CD14-positive monocyte (primary cell): ENCODE measurements around the gene KCNIP3. TPM values are rescaled to one million over a fixed set of nuclear protein-coding genes. Genes with fewer than 3 reads are reported as not detected.

Source experiments
- DNase-seq, 3 donors: peaks; one replicate each; pipeline ENCODE4 v3.0.0-alpha.2; 2011 to 2022
- H2AFZ ChIP-seq: 2 replicates; pipeline ENCODE4 v1.6.0; 2012; ENCODE audit warnings: mild to moderate bottlenecking, low read depth, low read length, inconsistent platforms; ENCODE audit not compliant: insufficient read depth, poor library complexity, severe bottlenecking
- H3K27ac ChIP-seq, 2 donors: 1 replicate in 1 of 2; 2 replicates in 1 of 2; pipeline ENCODE4 v1.5.1; 2012 to 2013; ENCODE audit warnings: low read length in 2 of 2, control low read depth in 1 of 2, inconsistent platforms in 1 of 2, low read depth in 1 of 2, mild to moderate bottlenecking in 1 of 2
- H3K27me3 ChIP-seq, 2 donors: one replicate each; pipeline versions ENCODE4 v1.6.0 to v1.6.1; 2011 to 2013; ENCODE audit warnings: low read length in 2 of 2; ENCODE audit not compliant: control insufficient read depth in 2 of 2, insufficient read depth in 2 of 2
- H3K36me3 ChIP-seq, 2 donors: replicated peaks in 1 of 2; 1 replicate in 1 of 2; 2 replicates in 1 of 2; pipeline versions ENCODE4 v1.5.1 to v1.6.1; 2012 to 2013; ENCODE audit warnings: low read length in 2 of 2, control low read depth in 1 of 2, inconsistent platforms in 1 of 2, mild to moderate bottlenecking in 1 of 2; ENCODE audit not compliant: insufficient read depth in 2 of 2, control insufficient read depth in 1 of 2
- H3K4me1 ChIP-seq, 2 donors: 1 replicate in 1 of 2; 2 replicates in 1 of 2; pipeline versions ENCODE4 v1.5.1 to v1.6.1; 2012 to 2013; ENCODE audit warnings: low read length in 2 of 2, control low read depth in 1 of 2, inconsistent platforms in 1 of 2, mild to moderate bottlenecking in 1 of 2, moderate library complexity in 1 of 2; ENCODE audit not compliant: insufficient read depth in 2 of 2, control insufficient read depth in 1 of 2
- H3K4me2 ChIP-seq: replicated peaks from 2 replicates; pipeline ENCODE3; 2012; ENCODE audit warnings: low read length, moderate library complexity, mild to moderate bottlenecking; ENCODE audit not compliant: poor library complexity, severe bottlenecking; ENCODE audit errors: extremely low read depth
- H3K4me3 ChIP-seq, 3 experiments: fragments of 200-600 bp in 1 of 3; sonication (generic) in 1 of 3; replicated peaks in 1 of 3; 1 replicate in 2 of 3; 2 replicates in 1 of 3; pipeline ENCODE4 v1.5.1; 2011 to 2013; ENCODE audit warnings: low read length in 3 of 3, mild to moderate bottlenecking in 3 of 3, control low read depth in 2 of 3, low read depth in 2 of 3, inconsistent platforms in 1 of 3, moderate library complexity in 1 of 3
- H3K79me2 ChIP-seq: 2 replicates; pipeline ENCODE4 v1.6.0; 2012; ENCODE audit warnings: mild to moderate bottlenecking, control low read depth, inconsistent platforms, low read length, moderate library complexity; ENCODE audit not compliant: insufficient read depth
- H3K9ac ChIP-seq: 2 replicates; pipeline ENCODE4 v1.6.0; 2017; ENCODE audit warnings: low read length, mild to moderate bottlenecking; ENCODE audit not compliant: insufficient read depth, poor library complexity, severe bottlenecking
- H3K9me3 ChIP-seq, 2 donors: replicated peaks in 1 of 2; 1 replicate in 1 of 2; 2 replicates in 1 of 2; pipeline versions ENCODE4 v1.5.1 to v1.6.1; 2012 to 2013; ENCODE audit warnings: low read length in 2 of 2, control low read depth in 1 of 2; ENCODE audit not compliant: control insufficient read depth in 1 of 2, insufficient read depth in 1 of 2
- H4K20me1 ChIP-seq: 2 replicates; pipeline ENCODE4 v1.6.0; 2012; ENCODE audit warnings: mild to moderate bottlenecking, low read length, control low read depth, moderate library complexity; ENCODE audit not compliant: insufficient read depth
- H3K27ac Mint-ChIP-seq, 7 donors: one replicate each; pipeline ENCODE4 v1.8.0; 2020; ENCODE audit warnings: mild to moderate bottlenecking in 7 of 7, mixed read lengths in 7 of 7, moderate library complexity in 6 of 7, inconsistent platforms in 2 of 7
- H3K27me3 Mint-ChIP-seq, 3 donors: one replicate each; pipeline ENCODE4 v1.8.0; 2021 to 2022; ENCODE audit warnings: low read depth in 3 of 3, mild to moderate bottlenecking in 3 of 3, mixed read lengths in 3 of 3, moderate library complexity in 3 of 3, inconsistent platforms in 1 of 3
- H3K36me3 Mint-ChIP-seq, 2 donors: one replicate each; pipeline ENCODE4 v1.8.0; 2020; ENCODE audit warnings: mixed read lengths in 2 of 2, inconsistent platforms in 1 of 2, mild to moderate bottlenecking in 1 of 2
- H3K4me1 Mint-ChIP-seq: one replicate; pipeline ENCODE4 v1.8.0; 2020; ENCODE audit warnings: mild to moderate bottlenecking, mixed read lengths
- H3K4me3 Mint-ChIP-seq, 2 donors: one replicate each; pipeline ENCODE4 v1.8.0; 2020; ENCODE audit warnings: mild to moderate bottlenecking in 2 of 2, mixed read lengths in 2 of 2, moderate library complexity in 1 of 2
- H3K9me3 Mint-ChIP-seq, 7 donors: one replicate each; pipeline ENCODE4 v1.8.0; 2020 to 2022; ENCODE audit warnings: mixed read lengths in 7 of 7, mild to moderate bottlenecking in 6 of 7, moderate library complexity in 6 of 7, inconsistent platforms in 2 of 7
- CTCF ChIP-seq: fragments of 200-600 bp; IDR thresholded peaks from one replicate; pipeline ENCODE4 v1.8.0; 2022; ENCODE audit warnings: antibody characterized with exemption, mild to moderate bottlenecking
- WGBS: methylation state at CpG from one replicate; pipeline ENCODE4 v1.1.5; 2013; ENCODE audit warnings: missing lambda C conversion rate; ENCODE audit not compliant: insufficient coverage; 5-methylcytosine and 5-hydroxymethylcytosine counted together
- intact Hi-C, 2 donors: fragments of 100-400 bp; cut with micrococcal nuclease; formaldehyde crosslinking; loops; one replicate each; pipeline versions ENCODE4 v1.15.0 to v1.15.1; 2023
- polyA plus RNA-seq, 3 donors: library from polyadenylated mRNA; depleted of rRNA in 1 of 3; unstranded in 2 of 3; stranded (reverse) in 1 of 3; fragments of 300-500 nt in 2 of 3; fragments of >200 nt in 1 of 3; fragmentation: Illumina TruSeq in 2 of 3; gene quantifications; 1 replicate in 2 of 3; 2 replicates in 1 of 3; pipeline ENCODE4 v1.2.3, GENCODE V29; 2012 to 2021

The KCNIP3 gene
- polyA plus RNA-seq, 3 donors: not detected

- Mint-ChIP-seq H3K27me3 (peaks cover 0 to 7% (median 2%) of the 10 kb centered on the region in 3 donors), H3K36me3 (no peaks in the 10 kb centered on the region)
- no peaks in the 10 kb centered on the region for H3K27me3 ChIP-seq
Observed at GRCh38 chr2:95306336-95306895, 9.3 kb downstream of the KCNIP3 start.

GRCh38 chr2:95307036-95307435 lies 9.9 kb downstream of the KCNIP3 start:
- H3K36me3 Mint-ChIP-seq: no peaks in the 10 kb centered on the region
- Histone ChIP-seq H3K27me3 (no peaks in the 10 kb centered on the region), H3K9me3 (no peaks in the 10 kb centered on the region), H2AFZ (no peak overlapping the region), H3K4me1 (no peaks in the 10 kb centered on the region), H3K4me2 (no peak overlapping the region), H3K27ac (no peak overlapping the region), H4K20me1 (no peaks in the 10 kb centered on the region), H3K4me3 (no peak overlapping the region), H3K36me3 (no peaks in the 10 kb centered on the region), H3K9ac (no peak overlapping the region), H3K79me2 (no peaks in the 10 kb centered on the region)
- H3K27me3 Mint-ChIP-seq: peaks cover 0 to 4% (median 0%) of the 10 kb centered on the region in 3 donors
- peaks cover 0 to 1% (median 0%) of the 10 kb centered on the region in 7 donors for H3K9me3 Mint-ChIP-seq
- no peaks in the 10 kb centered on the region for H3K4me1 Mint-ChIP-seq
- H3K4me3 Mint-ChIP-seq: no peak overlapping the region
- TF ChIP-seq CTCF: no peak
- 95% methylated on average over 4 of the region's 5 CpGs for WGBS
- no peak for DNase-seq
- intact Hi-C loops: no loop called here
- H3K27ac Mint-ChIP-seq: no peak overlapping the region

More at GRCh38 chr2:95306336-95306895, 9.3 kb downstream of the KCNIP3 start:
- Histone ChIP-seq H3K27ac (no peak overlapping the region), H3K9me3 (no peaks in the 10 kb centered on the region), H4K20me1 (no peaks in the 10 kb centered on the region), H3K9ac (no peak overlapping the region), H3K4me3 (no peak overlapping the region), H2AFZ (no peak overlapping the region), H3K4me2 (no peak overlapping the region), H3K4me1 (no peaks in the 10 kb centered on the region), H3K79me2 (no peaks in the 10 kb centered on the region), H3K36me3 (no peaks in the 10 kb centered on the region)
- 95% methylated on average over 6 of the region's 10 CpGs for WGBS
- no peak for TF ChIP-seq CTCF
- no peaks in the 10 kb centered on the region for H3K4me1 Mint-ChIP-seq
- intact Hi-C loops: no loop called here
- H3K27ac Mint-ChIP-seq: peak overlapping the region in 1 of 7 donors; percentile 20
- H3K4me3 Mint-ChIP-seq: no peak overlapping the region
- no peak for DNase-seq
- H3K9me3 Mint-ChIP-seq: no peaks in the 10 kb centered on the region
